C1 segment of cervical spinal cord (tissue), 14 donors: ENCODE results near the gene KLC4.
A peak's percentile ranks its signal among the peaks of the same experiment; 100 is the strongest.
"Not testable (repeated sequence)": the region's sequence is repeated elsewhere in the genome, so short reads cannot be mapped to it uniquely, and the experiment has no call there.

Experiments used
- DNase-seq, 14 donors: peaks; one replicate each; lab custom pipeline; 2025; lab: John Stamatoyannopoulos, UW

KLC4 gene

DNA sequence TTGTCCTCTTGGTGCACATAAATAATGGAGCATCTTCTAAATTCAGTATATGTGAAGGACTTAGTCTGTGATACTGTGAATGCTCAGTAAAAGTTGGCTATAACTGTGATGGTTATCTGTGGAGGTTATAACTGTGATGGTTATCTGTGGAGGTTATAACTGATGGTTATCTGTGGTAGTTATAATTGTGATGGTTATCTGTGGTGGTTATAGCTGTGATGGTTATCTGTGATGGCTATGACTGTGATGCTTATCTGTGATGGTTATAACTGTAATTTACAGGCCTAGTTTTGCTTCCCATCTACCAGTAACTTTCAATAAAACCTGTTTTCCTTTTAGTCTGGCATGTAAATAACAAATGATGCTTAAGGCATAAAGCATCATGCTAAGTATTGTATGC lies 33.2 kb downstream of the KLC4 start:
- no peak for DNase-seq

GRCh38 chr6:43093436-43094289 lies 34.2 kb downstream of the KLC4 start:
- DNase-seq = peak in 1 of 14 donors; percentile 28

- DNase-seq = no peak
Measured at GRCh38 chr6:43095939-43096338, 36.5 kb downstream of the KLC4 start.

DNA sequence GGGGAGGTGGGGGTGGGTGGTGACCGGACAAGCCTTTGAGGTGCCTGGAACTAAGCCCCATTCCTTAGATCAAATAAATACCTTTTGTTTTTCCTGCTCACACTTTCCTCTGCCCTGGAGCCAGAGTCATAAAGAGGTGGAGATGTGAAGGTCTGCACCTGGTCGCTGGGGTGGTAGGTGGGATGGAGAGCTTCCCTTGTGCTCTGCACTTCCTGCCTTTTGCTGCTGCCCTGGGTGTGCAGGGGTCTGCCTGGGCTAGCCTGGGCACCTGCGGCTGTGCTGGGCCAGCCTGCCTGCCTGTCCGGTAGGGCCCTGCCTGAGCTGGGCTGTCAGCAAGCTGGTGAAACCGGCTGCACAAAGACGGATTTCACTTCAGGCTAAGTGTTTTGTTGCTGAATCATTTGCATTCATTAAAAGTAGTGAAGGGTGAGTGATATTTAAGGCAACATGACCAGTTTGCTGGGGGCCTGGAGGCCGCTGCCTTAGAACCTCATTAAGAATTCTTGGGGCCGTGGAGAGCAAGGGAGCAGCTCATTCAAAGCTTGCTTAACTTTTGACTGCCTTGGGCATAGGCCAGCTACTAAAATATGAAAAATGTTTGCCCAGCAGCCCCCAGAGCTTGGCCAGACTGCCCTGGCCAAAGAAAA lies 37.1 kb downstream of the KLC4 start:
- peak in 5 of 14 donors; percentile 10 to 38 (median 26) for DNase-seq

- no peak for DNase-seq
Measured at GRCh38 chr6:43097098-43097489, 37.7 kb downstream of the KLC4 start.

- no peak for DNase-seq
Measured at GRCh38 chr6:43097502-43097901, 38.1 kb downstream of the KLC4 start.

DNA sequence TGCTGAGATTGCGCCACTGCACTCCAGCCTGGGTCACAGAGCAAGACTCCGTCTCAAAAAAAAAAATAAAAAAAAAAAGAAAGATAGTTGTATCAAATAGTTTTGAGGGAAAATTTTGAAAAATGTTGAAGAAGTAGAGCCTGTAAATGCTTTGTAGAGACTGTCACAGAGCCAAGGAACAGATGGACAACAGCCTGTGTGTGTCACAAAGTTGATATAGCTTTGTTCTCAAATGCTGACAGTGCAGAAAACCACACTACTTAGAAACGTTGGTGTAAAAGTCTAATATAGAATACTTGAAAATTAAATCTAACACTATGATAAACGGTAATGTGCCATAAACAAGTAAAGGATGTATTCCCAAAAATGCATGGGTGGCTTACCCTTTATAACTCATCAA lies 42.1 kb downstream of the KLC4 start:
- no peak for DNase-seq

DNA sequence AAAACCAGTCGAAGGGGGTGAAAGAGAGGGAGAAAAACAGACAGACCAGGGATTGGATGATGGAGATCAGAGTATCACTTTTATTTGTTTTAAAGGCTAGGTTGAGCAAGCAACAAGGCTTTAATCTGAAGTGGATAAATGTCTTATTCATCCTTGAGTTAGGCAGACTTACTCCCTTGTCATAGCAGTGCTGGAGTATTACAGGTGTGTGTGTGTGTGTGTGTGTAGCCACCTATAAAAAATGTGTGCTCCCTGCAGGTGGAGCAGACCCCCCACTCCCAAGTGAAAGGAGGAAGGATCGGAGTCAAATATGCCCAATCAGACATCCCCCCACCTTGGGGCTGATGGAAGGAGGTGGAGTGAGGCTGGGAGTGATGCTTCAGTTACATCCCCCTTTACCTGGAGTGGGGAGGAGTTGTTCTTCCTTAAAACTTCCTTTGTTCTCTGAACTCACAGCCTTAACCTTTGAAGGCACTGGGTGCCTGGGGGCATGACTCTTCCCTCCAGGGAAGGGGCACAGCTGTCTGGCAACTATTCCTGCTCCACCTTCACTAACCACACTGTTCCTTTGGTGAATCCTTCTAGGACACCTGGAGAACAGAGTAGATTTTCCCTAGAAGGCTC lies 43.9 kb downstream of the KLC4 start:
- DNase-seq = no peak

- no peak for DNase-seq
Measured at GRCh38 chr6:43105538-43106222, 46.2 kb downstream of the KLC4 start.

DNA sequence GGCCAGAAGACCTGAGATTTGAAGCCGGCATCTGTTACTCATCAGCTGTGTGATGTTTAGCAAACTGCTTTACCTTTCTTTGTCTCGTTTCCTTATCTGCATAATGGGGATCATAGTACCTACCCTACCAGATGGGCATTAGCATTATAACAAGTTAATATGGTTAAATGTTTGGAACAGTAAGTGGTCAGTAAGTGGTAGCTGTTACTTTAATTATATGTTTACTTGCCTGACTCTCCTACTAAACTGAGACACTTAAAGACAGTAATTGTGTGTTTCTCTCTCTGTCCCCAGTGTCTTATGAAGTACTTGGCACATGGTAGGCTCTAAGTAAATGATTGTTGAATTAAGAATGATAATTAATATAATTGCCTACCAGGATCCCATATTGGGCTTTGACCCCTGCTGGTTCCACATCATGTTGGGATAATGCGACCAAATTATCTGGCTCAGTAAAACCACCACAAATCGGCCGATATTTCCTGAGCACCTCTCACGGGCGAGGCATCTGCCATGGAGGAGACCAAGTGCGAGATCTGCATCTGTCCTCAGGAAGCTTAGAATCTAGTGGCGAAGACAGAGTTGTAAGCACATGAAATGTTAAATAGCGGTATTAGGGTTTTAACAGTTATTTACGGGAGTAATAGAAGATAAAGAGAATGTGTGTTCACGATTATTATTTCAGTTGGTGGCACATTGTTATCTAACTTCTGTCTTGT lies 48.1 kb downstream of the KLC4 start:
- no peak for DNase-seq

- DNase-seq = no peak
Measured at GRCh38 chr6:43113431-43114260, 54.2 kb downstream of the KLC4 start.

DNA sequence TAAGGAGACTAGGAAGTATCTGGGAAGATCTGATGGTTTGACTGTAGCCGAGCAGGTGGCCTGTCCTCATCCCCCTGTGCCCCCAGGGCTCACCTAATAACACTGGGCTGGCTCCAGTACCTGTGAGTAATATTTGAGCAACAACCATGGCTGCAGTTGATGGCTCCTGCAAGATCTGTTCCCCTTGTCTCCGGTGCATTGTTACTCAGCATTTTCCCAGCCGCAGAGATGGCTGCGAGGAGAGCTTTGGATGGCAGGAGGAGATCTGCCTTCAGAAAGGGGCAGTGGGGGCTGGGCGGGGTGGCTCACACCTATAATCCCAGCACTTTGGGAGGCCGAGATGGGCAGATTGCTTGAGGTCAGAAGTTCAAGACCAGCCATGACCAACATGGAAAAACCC lies 55.9 kb downstream of the KLC4 start:
- DNase-seq = no peak

DNA sequence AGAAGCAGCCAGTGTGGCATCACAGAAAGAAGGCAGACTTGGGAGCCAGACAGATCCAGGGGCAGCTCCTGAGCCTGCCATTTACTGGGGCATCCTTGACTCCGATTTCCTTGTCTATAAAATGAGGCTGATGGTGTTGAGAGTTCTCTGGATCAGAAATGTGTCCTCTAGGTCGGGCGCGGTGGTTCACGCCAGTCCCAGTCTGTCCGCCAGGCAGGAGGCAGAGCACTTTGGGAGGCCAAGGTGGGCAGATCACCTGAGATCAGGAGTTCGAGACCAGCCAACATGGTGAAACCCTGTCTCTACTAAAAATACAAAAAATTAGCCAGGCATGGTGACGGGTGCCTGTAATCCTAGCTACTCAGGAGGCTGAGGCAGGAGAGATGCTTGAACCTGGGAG lies 58.0 kb downstream of the KLC4 start:
- not testable (repeated sequence) for DNase-seq

- no peak for DNase-seq
Measured at GRCh38 chr6:43119482-43119881, 60.1 kb downstream of the KLC4 start.

GRCh38 chr6:43120101-43120763 lies 60.8 kb downstream of the KLC4 start:
- no peak for DNase-seq

GRCh38 chr6:43120944-43121913 lies 61.8 kb downstream of the KLC4 start:
- peak in 1 of 14 donors; percentile 56 for DNase-seq

GRCh38 chr6:43122146-43122545 lies 62.7 kb downstream of the KLC4 start:
- DNase-seq = no peak

- peak in 1 of 14 donors; percentile 79 for DNase-seq
Measured at GRCh38 chr6:43123461-43124314, 64.3 kb downstream of the KLC4 start.
